ENCODE measurements around the gene SPACDR.

- no peak for TF ChIP-seq CTCF (conservative IDR thresholded peaks at IDR 0.05; ENCODE audit: low read depth, low read length)
- TF ChIP-seq EZH2 (IDR thresholded peaks at IDR 0.05; ENCODE audit: borderline replicate concordance, low read depth, low read length, poor library complexity, severe bottlenecking), result no peak
Measured at GRCh38 chr7:100477871-100478267, 13.8 kb upstream of the SPACDR start.

Measured in A673 (cell line).